Stimulated activated CD4-positive, alpha-beta T cell treated with anti-CD3 and anti-CD28 coated beads, Interleukin-2, amount 100 ng/mL, for 24 hours (primary cell): ENCODE results near the gene CBFA2T2.

Experiments
- DNase-seq, 2 donors: peaks; one replicate each; pipeline ENCODE4 v3.0.0-alpha.2; 2020

Gene CBFA2T2

DNA sequence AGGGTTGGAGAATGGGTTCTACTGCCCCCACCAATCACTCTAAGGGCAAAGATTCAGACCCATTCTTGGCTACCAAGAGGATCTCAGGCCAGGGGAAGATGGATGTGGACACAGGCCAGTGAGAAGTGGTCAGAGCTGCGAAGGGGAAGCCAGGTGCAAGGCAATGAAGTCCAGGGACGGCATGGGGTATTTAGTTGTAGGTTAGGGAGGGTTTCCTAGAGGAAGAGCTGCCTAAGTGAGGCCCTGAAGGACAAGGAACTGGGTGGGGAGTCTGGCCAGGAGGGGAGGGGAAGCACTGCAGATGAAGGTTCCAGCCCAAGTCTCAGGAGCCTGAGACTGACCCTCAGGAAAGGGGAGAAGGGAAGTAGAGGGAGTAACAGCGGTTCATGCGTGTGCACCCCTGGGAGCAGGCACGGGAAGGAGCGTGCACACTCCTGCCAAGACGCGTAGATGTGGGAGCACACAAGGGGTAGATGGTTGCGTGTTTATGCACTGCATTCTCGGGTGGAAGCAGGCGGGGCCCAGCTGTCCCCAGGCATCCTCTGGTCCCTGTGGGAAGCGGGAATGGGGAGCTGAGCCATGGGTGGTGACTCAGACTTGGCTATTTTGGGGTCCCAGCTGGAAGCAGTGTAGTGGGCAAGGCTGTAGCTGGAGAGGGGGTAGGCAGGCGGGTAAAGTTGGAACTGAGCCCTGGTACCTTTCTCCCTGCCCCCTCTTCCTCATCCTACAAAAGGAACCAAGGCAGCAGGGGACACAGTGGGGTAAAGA is 180.2 kb downstream of the CBFA2T2 start:
- DNase-seq = no peak

DNA sequence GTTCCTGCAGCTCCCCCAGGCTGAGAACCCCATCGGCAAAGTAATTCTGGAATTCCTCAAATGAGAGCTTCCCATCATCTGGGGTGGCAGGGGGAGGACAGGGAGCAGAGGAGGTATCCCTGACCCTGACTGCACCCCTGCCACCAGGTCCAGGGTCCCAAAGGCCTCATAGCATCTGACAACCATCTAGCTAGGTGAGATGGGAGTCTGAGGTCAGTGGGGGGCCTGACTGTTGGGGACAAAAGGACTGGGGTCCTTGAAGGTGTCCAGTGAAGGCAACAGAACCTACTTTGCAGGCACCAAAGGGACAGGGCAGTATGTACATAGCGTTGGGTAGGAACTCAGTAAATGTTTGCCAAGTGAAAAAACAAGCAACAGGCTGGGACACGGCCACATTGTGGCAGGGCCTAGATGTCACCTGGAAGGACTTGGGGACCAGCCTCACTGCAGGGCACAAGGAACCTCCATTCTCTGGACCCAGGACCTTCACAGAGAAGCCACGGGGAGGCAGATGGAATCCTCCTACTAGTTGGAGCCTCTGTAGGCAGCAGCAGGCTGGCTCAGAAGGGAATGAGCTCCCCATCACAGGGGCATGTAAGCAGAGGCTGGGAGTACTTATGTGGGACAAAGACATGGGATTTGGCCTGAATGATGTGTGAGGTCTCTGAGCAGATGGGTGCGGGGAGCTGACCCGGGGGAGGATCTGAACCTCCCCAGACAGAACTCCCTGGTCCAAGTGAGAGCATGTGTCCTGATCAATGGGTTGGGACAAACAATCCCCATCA is 181.0 kb downstream of the CBFA2T2 start:
- DNase-seq = no peak

DNA sequence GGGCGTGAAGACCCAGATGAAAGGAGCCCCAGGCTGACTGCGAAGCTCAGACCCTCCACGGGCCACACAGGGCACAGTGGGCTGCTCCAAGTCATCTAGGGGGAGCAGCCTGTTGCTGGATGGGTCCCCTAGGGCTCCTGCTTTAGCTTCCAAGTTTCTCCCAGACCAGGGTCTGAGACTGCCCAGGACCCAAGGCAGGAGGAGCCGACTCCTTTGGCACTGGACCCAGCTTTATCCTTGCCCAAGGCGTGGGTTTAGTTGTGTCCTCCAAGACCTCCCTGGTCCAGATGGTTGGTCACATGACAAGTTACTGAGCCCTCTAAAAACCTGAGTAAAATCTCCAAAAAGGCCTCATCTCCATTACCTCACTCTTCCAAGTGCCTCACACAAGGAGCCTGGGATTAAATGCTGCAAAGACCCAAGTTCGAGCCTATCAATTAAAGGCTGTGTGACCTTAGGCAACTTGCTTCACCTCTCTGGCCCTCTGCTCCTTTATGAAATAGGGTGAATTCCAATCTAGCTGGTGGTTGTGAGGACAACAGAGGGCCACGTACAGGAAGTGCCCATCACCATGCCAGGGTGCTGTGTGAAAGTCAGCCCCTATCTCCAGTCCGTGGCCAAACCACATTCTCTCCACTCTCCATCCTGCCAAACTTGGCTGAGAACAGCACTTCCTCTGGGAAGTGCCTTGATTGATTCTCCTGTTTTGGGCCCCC is 181.8 kb downstream of the CBFA2T2 start:
- no peak for DNase-seq

DNA sequence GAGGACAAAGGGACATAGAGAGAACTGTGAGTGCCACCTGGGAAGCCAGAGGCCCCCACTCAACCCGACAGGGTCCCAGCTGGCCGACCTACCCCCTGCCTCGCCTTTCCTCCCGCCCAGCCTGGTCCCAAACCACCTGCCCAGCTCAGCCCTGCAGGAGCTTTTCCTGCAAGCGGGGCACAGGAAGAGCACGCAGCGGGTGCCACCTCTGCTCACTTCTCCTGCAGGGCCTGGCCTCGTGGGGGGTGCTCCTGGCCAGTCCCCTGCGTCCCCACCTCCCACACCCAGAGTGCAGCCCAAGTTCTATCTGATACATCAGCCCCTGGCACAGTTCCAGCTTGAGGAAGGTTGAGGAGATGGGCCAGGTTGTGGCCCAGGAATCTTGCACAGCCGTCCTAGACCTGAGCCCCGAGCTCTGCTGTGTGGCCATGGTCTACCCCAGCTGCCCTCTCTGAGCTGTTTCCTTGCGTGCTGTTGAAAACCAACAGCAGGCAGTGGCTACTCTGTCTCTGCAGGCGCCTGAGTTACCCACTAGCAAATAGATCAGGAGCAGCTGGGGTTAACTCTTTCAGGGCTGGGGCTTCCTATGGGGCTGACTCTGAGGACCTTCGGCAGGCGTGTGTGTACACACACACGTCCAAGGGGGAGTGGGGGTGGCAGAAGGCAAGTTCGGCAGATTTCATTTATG is 182.7 kb downstream of the CBFA2T2 start:
- no peak for DNase-seq

DNA sequence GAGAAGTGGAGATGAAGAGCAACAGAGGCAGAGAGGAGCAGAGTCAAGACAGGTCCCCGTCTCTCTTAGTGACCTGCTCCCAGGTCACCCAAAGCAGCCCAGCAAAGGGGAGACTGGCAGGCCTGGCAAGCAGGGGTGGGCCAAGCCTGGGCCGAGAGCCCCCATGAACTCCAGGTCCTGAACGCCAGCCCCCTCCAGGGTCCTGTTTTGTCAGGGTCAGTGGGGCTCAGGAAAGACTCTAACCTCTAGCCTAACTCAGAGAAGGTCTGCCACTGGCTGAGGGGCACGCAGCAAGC is 183.2 kb downstream of the CBFA2T2 start:
- DNase-seq = no peak

DNA sequence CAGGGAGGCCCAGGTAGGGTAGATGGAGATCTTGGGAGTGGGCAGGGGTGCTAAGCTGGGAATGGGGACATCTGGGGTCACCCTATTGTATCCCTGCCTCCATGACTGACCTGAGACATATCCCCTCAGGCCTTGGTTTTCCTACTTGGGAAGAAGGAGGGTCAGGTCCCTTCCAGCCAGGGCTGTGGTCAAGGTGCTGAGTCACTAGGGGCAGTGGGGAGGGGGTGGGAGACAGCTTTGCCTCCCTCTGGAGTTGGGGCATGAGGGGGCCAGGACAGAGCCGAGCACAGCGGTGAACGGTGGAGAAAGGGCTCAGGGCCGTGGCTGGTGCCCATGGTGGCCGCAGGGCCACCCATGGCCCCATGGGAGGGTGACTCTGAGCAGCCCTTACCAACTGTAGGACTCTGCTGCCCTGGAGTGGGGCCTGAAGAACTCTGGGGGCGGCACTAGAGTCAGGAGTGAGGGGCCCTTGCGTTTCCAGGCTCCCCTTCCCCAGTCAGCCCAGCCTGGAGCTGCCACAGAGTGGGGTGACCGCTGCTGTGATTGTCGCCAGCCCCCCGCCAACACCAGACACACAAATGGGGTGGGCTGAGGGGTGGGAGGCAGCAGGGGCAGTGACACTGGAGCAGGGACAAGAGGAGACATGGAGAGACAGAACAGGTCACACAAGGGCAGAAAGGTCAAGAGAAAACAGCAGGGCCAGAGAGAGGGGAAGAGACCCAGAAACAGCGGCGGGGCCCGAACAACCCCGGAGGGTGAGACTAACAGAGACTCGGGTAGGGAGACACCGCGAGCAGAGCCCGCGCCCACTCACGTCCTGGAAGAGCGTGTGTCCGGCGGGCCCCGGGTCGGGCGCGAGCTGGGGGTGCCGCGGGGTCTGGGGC is 183.8 kb downstream of the CBFA2T2 start:
- no peak for DNase-seq

DNA sequence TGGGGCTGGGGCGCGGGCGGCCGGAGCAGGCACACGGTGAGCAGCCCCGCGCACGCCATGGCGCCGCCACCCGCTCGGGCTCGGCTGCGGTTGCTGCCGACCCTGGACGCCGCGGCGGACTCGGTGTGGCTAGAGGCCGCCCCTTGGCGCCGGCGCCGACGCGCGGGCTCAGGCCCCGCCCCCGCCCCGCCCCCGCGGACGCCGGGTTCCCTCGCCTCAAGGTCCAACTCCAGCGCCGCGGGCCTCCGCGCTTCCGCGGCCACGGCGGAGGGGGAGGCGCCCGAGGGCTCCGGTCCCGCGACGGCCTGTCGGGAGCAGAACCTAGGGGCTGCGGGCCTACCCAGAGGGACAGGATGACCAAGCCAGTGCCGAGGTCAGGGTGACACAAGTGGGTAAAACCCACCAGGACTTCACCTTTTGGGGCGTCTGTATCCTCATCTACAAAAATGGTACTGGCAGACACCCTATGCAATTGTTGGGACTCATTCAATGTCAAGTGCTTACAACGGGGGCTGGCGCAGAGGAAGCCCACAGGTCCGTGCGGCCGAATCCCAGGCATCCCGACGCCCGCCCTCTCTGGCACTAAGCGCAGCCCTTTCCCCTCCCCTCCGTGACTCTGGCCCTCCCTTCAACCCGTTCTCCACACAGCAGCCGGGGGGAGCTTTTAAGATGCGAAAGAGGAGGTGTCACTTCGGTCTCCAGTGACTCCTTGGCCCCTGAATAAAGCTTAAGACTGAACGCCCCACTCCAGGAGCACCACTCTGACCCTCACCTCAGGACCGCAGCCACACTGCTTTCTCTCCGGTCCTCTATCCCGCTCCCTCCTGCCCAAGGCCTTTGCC is 184.6 kb downstream of the CBFA2T2 start, which contains the start of gene NECAB3:
NECAB3 (minus strand) TSS at position 135 of the 842 bp plus-strand sequence; CDS start at position 59, 76 bp downstream.
- DNase-seq = peak; percentile 68 to 78

DNA sequence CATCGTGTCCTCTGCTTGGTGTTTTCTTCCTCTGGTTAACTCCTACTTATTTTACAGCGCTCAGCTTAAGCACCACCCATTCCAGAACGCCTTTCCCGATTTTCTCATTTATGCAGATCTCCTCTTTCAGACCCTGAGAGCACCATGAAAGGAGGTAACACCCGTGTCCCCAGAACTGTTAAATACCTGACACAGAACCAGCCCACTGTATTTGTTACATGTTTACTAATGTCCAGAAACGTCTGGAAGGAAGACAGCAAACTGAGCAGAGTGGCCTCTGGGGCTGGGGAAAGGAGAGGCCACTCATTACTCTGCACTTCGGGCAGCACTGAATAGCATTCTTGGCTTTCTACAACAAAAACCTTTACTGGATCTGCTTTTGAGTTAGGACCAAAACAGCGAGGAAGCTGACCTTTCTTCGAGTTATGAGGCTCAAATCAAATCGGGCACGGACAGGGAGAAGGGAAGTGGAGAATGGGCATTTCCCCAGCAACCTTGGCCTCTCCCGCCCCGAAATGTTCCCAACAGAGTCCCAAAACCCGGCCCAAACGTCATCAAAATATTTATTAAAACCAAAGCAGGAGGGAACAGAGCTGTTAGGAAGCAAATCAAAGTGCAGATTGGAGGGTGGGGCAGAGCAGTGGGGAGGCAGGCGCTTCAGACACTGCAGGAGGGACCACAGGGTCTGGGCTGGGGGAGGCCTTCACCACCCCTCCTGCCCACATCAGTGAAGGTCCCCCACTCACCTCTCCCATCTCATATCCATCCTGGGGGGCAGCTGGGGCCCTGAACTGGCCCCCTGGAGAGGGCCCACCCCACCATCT is 185.5 kb downstream of the CBFA2T2 start:
- DNase-seq = no peak

DNA sequence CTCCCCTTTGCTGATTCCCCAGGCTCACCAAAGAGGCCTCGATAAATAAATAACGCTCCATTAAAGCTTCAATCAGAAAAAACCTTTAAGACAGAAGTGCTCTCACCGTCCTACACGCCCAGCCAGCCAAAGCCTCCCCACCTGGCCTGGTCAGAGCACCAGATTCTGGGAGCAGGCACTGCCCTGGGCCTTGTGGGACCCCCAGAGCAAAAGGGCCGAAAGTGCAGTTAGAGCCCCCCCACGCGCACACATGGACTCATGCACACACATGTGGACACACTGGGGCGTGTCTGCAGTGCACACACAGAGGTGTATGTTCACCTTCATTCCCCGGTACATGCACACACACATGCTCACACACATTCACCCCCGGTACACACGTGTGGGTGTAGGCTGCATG is 186.2 kb downstream of the CBFA2T2 start:
- no peak for DNase-seq

DNA sequence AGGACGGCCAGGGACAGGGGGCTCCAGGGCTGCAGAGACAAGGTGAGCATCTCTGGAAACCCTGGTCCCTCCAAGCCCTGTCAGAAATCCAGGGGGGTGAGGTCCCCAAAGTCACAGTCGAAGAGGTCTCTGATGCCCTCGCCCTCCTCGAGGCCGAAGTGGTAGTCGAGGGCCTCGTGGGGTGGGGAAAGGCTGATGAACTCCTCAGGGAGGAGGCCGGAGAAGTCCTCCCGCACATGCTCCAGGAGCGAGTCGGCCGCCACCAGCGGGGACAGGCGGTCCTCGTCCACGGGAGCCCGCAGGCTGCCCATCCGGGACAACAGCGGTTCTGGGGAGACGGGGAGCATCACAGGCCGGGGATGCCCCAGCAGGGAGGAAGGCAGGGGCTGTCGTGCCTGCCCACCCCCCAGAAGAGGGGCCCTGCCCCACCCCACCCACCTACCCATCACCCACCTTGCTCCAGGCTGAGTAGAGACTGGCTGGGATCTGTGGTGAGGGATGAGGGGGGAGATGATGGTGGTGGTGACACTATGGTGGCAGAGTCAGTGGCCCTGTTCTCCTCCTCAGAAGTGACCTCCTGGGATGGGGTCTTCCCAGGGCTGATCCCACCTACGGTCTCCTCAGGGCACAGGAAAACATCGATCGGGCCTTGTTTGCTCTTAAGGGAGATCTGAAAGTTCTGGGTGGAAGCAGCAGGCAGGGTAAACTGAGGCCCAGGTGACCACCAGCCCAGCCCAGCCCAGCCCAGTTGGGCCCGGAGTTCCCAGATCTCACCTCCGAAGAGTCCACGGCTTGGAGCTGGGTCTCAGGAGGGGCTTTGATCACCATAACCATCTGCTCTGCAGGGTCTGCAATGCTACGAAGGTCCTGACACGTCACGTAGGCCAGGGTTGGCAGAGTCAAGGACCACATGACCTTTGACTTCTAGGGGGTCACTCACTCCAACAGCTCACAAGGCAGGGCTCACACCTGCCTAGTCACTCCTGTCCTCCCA is 187.1 kb downstream of the CBFA2T2 start:
- no peak for DNase-seq

DNA sequence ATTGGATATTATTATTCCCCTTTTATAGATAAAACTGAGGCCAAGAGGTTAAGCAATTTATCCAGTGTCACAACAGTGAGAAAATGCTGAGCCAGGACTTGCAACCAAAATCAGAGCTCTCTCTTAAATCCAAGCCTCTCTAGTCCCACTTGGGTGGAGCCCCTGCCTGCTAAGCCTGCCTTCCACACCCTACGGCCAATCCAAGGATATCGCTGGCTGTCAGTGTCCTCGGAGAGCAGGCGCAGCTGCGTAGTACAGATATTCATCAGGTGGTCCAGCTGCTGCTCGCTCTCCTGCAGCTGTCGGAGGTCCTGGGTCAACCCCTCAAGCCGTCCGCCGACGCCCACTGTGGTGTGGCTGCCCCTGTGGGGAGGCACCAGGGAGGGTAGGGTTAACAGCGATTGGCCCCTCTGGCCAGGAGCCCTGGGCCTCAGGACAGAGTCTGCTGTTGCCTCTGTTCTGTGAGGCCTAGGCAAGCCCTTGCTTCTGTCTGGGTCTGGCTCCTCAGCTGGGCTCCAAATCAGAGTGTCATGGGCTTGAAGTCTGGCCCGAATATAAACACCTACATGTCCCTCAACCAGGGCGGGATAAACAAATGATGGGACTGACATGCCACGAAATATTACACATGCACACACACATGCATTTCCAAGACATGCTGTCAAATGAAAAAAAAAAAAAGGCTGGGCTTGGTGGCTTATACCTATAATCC is 188.3 kb downstream of the CBFA2T2 start:
- no peak for DNase-seq

DNA sequence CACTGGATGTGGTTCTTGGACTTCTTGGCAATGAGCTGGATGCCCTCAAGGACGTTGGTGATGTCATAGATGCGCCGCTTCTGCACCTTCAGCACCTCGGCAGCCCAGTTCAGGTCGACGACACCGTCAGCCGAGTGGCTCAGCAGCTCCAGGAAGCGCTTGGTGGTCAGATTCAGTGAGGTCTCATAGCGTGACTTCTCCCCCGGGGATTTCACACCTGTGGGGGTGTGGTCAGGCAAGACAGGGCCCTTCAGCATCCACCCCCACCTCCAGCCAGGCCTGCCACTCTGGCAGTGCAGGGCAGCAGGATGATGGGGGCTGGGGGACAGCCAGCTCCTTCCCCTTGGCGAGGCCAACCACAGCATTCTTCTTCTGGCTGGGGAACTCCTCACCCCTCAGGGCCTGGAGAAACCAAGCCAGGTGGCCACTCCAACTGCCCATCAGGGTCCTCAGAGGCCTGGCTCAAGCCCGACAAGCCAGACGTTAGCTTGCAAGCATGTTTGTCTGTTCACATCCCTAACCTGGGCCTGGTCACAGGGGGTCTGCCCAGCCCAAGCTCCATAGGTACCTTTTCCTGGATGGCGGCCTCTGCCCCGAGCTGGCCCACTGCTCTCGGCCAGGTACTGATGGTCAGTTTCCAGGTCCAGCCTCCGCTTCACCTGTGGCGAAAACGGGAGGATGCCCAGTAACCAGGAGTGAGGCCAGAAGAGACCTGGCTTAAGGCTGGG is 190.0 kb downstream of the CBFA2T2 start:
- DNase-seq = peak in 1 of 2 donors; percentile 34

DNA sequence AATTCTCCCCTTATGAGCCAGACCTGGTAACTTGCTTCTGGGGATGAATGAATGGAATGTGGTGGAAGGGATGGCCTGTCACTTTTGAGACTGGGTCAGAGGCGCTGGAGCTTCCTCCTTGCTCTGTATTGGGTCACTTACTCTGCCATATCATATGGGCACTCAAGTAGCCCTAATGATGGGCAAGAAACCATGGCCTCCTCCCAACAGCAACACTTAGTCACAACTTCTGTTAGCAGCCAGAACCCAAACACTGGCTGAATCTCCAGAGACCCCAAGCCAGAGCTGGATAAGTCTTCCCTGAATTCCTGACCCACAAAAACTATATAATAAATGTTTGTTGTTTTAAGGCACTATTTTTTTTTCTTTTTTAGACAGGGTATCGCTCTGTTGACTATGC is 190.8 kb downstream of the CBFA2T2 start:
- no peak for DNase-seq

DNA sequence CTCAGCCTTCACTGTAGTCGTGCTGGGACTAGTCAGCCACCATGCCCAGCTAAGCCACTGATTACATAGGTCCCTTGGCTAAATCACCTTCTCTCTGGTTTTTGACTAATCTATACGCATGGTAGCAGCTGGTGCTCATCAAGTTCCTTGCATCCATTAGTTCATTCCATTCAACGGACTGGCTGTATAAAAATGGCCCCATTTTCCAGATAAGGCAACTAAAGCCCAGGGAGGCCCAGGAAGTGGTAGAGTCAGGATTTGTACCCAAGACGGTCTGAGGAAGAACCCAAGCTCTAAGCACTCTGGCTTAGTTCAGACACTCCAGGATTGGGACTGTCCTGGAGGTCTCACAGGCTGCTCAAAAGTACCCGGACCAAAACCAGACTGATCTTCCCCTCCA is 191.4 kb downstream of the CBFA2T2 start:
- DNase-seq = no peak

DNA sequence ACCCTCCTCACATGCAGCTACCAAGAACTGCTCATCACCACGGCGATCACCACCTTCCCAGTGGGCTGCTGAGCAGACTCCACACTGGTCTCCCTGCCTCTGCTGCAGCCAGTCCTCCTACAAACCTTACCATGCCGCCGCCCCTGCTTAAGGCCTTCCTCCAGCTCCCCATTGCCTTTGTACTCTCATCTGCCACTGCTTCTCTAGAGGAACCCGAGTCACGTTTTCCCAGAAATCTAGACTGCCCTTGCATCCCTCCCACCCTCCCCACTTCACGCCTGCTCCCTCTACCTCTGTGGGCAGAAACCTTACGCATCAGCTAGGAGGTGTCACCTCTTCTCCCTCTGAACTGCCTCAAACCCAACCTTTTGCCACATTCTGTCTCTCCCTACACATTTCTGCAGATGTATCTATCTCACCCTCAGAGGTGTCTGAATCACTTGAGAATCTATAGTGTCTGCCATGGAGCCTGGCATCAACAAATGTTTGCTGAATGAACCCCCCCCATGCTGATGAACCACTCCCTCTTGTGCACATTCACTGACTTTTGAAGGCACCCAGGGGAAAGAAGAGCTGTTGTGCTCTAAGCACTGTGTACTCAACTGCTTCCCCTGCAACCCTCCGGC is 191.9 kb downstream of the CBFA2T2 start:
- DNase-seq = no peak

DNA sequence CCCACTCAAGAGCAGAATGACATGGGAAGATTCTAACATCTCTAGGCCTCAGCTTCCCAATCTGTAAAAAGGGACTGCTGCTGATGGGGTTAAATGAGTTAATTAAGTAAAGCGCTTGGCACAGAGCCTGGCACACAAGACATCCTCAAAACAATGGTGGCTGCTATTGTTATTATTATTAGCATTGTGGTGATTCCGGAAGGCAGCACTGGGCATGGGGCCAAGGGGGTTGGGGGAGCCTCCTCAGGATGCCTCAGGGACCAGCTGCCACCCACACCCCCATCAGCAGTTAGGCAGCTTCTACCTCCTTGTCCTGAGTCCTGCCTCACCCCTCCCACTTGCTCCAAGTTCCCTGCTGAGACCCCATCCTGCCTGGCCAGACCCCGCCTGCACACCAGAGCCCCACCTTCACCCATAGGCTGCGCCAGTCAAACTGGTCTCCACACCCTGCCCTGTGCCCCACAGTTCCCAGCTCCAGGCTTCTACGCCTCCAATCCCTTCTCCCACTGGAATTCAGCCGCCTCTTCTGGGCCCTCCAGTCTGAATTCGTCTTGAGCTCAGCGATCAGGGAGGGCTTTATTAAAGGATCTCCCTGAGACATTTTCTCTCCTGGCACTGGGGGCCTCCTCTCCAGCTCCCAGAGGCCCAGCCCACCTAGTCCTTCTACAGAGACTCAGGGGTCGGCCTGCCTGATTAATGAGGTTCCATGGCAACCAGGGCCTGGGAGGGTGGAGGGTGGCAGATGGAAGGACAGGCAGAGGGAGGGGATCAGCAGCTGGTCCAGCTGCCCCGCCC is 194.8 kb downstream of the CBFA2T2 start:
- no peak for DNase-seq
